ENCODE measurements around the gene TMEM178A.

Gene TMEM178A

GRCh38 chr2:39705638-39706037, 39.9 kb downstream of the TMEM178A start:
- H3K36me3 ChIP-seq (ENCODE audit: insufficient read depth, low read length) = no peaks in the 10 kb centered on the region
- no peak overlapping the region for H3K4me2 ChIP-seq (ENCODE audit: insufficient read depth, low read length)
- DNase-seq (no peak), ATAC-seq (ENCODE audit: insufficient read depth, low read depth) (no peak)
- no peaks in the 10 kb centered on the region for H4K20me1 ChIP-seq (ENCODE audit: insufficient read depth, low read length)
- TF ChIP-seq CTCF (IDR thresholded peaks at IDR 0.05; ENCODE audit: borderline replicate concordance, extremely low read depth, low read length, poor library complexity, severe bottlenecking) (no peak), EZH2 (IDR thresholded peaks at IDR 0.05; ENCODE audit: borderline replicate concordance, low read depth, low read length, severe bottlenecking) (no peak)
- H3K27ac ChIP-seq (ENCODE audit: low read length) = no peak overlapping the region
- H3K4me3 ChIP-seq (ENCODE audit: low read depth in 1 of 2, low read length in 2 of 2) = no peak overlapping the region
- no peaks in the 10 kb centered on the region for H3K79me2 ChIP-seq (ENCODE audit: insufficient read depth, low read length)
- H2AFZ ChIP-seq (ENCODE audit: low read depth, low read length) = no peak overlapping the region
- peaks cover 22% of the 10 kb centered on the region for H3K9me3 ChIP-seq (ENCODE audit: insufficient read depth, low read length, severe bottlenecking)
- H3K9ac ChIP-seq (ENCODE audit: low read depth, low read length) = no peak overlapping the region
- no peaks in the 10 kb centered on the region for H3K4me1 ChIP-seq (ENCODE audit: insufficient read depth, low read length)
- H3K27me3 ChIP-seq (ENCODE audit: insufficient read depth, low read length, poor library complexity) = no peaks in the 10 kb centered on the region

- no peak overlapping the region for H3K9ac ChIP-seq (ENCODE audit: low read depth, low read length)
- H3K4me1 ChIP-seq (ENCODE audit: insufficient read depth, low read length) = no peaks in the 10 kb centered on the region
- ATAC-seq (ENCODE audit: insufficient read depth, low read depth) = no peak
- H4K20me1 ChIP-seq (ENCODE audit: insufficient read depth, low read length) = no peaks in the 10 kb centered on the region
- H3K27ac ChIP-seq (ENCODE audit: low read length) = no peak overlapping the region
- no peaks in the 10 kb centered on the region for H3K36me3 ChIP-seq (ENCODE audit: insufficient read depth, low read length)
- no peak for TF ChIP-seq CTCF (IDR thresholded peaks at IDR 0.05; ENCODE audit: borderline replicate concordance, extremely low read depth, low read length, poor library complexity, severe bottlenecking)
- no peak for TF ChIP-seq EZH2 (IDR thresholded peaks at IDR 0.05; ENCODE audit: borderline replicate concordance, low read depth, low read length, severe bottlenecking)
- DNase-seq = no peak
- no peak overlapping the region for H3K4me2 ChIP-seq (ENCODE audit: insufficient read depth, low read length)
- H3K9me3 ChIP-seq (ENCODE audit: insufficient read depth, low read length, severe bottlenecking) = peaks cover 15% of the 10 kb centered on the region
- H3K27me3 ChIP-seq (ENCODE audit: insufficient read depth, low read length, poor library complexity) = no peaks in the 10 kb centered on the region
- no peak overlapping the region for H2AFZ ChIP-seq (ENCODE audit: low read depth, low read length)
- H3K4me3 ChIP-seq (ENCODE audit: low read depth in 1 of 2, low read length in 2 of 2) = no peak overlapping the region
- H3K79me2 ChIP-seq (ENCODE audit: insufficient read depth, low read length) = no peaks in the 10 kb centered on the region
Measured at GRCh38 chr2:39706312-39706711, 40.6 kb downstream of the TMEM178A start.

- TF ChIP-seq EZH2 (IDR thresholded peaks at IDR 0.05; ENCODE audit: borderline replicate concordance, low read depth, low read length, severe bottlenecking) (no peak), CTCF (IDR thresholded peaks at IDR 0.05; ENCODE audit: borderline replicate concordance, extremely low read depth, low read length, poor library complexity, severe bottlenecking) (no peak)
- no peak overlapping the region for H3K27ac ChIP-seq (ENCODE audit: low read length)
- no peak overlapping the region for H3K9ac ChIP-seq (ENCODE audit: low read depth, low read length)
- no peaks in the 10 kb centered on the region for H3K36me3 ChIP-seq (ENCODE audit: insufficient read depth, low read length)
- DNase-seq (no peak), ATAC-seq (ENCODE audit: insufficient read depth, low read depth) (no peak)
- no peaks in the 10 kb centered on the region for H3K79me2 ChIP-seq (ENCODE audit: insufficient read depth, low read length)
- H3K9me3 ChIP-seq (ENCODE audit: insufficient read depth, low read length, severe bottlenecking) = peaks cover 9% of the 10 kb centered on the region
- H4K20me1 ChIP-seq (ENCODE audit: insufficient read depth, low read length) = no peaks in the 10 kb centered on the region
- H2AFZ ChIP-seq (ENCODE audit: low read depth, low read length) = no peak overlapping the region
- H3K4me1 ChIP-seq (ENCODE audit: insufficient read depth, low read length) = no peaks in the 10 kb centered on the region
- H3K27me3 ChIP-seq (ENCODE audit: insufficient read depth, low read length, poor library complexity) = no peaks in the 10 kb centered on the region
- H3K4me2 ChIP-seq (ENCODE audit: insufficient read depth, low read length) = no peak overlapping the region
- H3K4me3 ChIP-seq (ENCODE audit: low read depth in 1 of 2, low read length in 2 of 2) = no peak overlapping the region
Measured at GRCh38 chr2:39706945-39707344, 41.2 kb downstream of the TMEM178A start.

- no peaks in the 10 kb centered on the region for H3K9me3 ChIP-seq (ENCODE audit: insufficient read depth, low read length, severe bottlenecking)
- no peaks in the 10 kb centered on the region for H4K20me1 ChIP-seq (ENCODE audit: insufficient read depth, low read length)
- no peaks in the 10 kb centered on the region for H3K79me2 ChIP-seq (ENCODE audit: insufficient read depth, low read length)
- H3K36me3 ChIP-seq (ENCODE audit: insufficient read depth, low read length) = no peaks in the 10 kb centered on the region
- no peak for ATAC-seq (ENCODE audit: insufficient read depth, low read depth)
- no peak overlapping the region for H3K9ac ChIP-seq (ENCODE audit: low read depth, low read length)
- H3K4me1 ChIP-seq (ENCODE audit: insufficient read depth, low read length) = no peaks in the 10 kb centered on the region
- H3K27ac ChIP-seq (ENCODE audit: low read length) = no peak overlapping the region
- H2AFZ ChIP-seq (ENCODE audit: low read depth, low read length) = no peak overlapping the region
- DNase-seq = no peak
- no peak overlapping the region for H3K4me2 ChIP-seq (ENCODE audit: insufficient read depth, low read length)
- no peaks in the 10 kb centered on the region for H3K27me3 ChIP-seq (ENCODE audit: insufficient read depth, low read length, poor library complexity)
- TF ChIP-seq CTCF (IDR thresholded peaks at IDR 0.05; ENCODE audit: borderline replicate concordance, extremely low read depth, low read length, poor library complexity, severe bottlenecking) (no peak), EZH2 (IDR thresholded peaks at IDR 0.05; ENCODE audit: borderline replicate concordance, low read depth, low read length, severe bottlenecking) (no peak)
- no peak overlapping the region for H3K4me3 ChIP-seq (ENCODE audit: low read depth in 1 of 2, low read length in 2 of 2)
Measured at GRCh38 chr2:39708003-39708402, 42.3 kb downstream of the TMEM178A start.
